Measurements from ENCODE around the gene ACKR1.

ACKR1 gene

DNA sequence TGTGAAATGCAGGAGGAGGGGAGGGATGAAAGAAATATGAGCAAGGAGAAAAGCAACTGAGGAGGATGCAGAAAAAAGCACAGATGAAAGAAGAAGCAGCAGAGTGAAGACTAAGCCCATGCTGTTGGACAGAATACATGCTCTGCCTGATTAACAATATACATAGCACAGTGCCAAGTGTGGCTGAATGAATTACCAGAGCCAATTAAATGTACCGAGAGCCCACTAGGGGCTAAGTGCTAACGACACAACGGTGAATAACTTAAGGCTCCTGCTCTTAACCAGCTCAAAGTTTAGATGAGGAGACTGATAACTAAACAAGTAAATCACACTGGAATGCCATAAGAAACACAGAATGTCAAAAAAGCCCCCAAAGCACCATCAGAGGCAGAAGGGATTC, 17.6 kb upstream of the ACKR1 start:
- DNase-seq (ENCODE audit: insufficient read length, low spot score) (no peak), FAIRE-seq (no peak)

DNA sequence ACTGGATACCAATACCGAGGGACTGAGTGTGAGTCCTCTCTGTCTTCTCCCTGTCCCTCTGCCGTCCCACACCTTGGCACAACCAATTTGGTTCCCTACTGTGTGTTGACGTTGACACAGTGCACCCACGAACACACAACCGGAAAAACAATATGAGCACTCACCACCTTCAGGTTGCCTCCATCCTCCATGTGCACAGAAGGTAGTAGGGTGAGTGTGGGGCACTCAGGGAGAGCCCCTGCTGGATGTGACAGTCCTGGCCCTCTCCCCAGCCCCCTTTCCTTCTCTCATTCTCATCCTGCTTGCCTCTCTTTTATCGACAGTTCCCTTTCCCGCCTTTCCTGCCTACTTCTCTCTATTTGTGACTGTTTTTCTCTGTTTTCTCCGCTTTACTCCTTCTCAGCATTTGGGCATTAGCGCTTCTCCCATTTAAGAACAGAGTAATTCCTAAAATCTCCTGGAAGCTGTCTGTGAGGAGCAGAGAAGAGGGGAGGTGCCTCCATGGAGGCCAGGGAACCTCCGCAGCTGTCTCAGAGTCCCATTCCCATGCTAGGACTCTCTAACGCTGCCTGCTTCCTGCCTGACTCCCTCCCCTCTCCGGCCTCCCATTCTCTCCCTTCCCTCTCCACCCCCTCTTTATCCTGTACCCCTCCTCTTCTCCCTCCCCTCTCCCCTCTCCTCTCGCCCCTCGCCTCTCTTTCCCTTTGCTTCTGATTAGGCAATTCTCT, 16.9 kb upstream of the ACKR1 start:
- FAIRE-seq (no peak), DNase-seq (ENCODE audit: insufficient read length, low spot score) (no peak)

DNA sequence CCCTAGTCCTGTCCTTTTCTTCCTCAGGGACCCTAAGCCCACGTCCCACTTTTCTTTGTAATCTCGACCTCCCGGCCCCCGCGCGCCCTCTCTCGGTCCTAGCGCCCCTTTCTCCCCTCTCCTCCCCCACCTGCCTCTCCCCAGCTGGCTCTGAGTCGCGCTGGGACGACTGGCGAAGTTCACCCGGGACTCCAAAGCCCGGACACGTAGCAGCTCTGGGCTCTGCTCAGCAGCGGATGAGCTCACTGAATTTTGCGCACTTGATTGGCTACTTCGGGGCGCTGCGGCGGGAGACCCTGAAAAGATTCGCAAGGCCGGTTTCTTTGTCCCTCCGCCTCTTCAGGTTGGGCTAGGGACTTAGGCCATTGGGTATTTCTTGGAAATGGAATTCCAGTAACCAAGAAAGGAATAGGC, 16.3 kb upstream of the ACKR1 start:
- FAIRE-seq: no peak
- peak; percentile 51 for DNase-seq (ENCODE audit: insufficient read length, low spot score)

DNA sequence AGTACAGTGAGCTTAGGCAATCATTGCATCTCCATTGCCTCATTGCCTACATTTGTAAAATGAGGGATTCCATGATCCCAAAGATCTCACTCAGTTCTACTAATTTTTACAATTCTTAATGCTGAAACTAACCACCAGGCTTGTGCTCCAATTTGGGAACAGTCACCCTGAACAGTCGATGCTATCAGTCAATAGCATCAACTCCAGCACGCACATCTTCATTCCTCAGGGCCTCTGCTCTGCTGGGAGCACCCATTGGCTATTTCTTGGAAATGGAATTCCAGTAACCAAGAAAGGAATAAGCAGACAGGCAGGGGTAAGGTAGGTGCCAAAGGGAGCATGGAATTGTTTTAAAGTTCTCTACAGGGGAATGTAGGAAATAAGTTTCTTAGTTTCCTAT, 14.2 kb upstream of the ACKR1 start:
- DNase-seq (ENCODE audit: insufficient read length, low spot score) (no peak), FAIRE-seq (no peak)

DNA sequence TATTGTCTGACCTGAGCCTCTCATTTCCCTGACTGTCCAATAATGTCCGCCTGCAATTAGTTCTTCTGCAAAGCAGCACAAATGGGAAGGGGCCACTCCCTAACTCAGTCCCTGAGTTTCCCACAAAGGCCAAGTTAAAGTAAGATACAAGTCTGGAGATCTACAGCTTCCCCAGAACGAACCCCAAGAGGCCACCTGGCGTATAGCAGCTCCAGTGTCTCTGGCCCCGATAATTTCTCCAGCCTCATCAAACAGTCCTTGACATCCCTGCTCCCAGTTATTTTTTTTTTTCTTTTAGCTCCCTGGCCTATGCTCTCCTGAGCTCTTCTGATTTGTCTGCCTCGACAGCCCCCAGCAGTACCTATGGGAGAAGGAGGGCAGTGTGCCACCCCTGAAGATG, 8.1 kb upstream of the ACKR1 start:
- FAIRE-seq (no peak), DNase-seq (ENCODE audit: insufficient read length, low spot score) (no peak)

DNA sequence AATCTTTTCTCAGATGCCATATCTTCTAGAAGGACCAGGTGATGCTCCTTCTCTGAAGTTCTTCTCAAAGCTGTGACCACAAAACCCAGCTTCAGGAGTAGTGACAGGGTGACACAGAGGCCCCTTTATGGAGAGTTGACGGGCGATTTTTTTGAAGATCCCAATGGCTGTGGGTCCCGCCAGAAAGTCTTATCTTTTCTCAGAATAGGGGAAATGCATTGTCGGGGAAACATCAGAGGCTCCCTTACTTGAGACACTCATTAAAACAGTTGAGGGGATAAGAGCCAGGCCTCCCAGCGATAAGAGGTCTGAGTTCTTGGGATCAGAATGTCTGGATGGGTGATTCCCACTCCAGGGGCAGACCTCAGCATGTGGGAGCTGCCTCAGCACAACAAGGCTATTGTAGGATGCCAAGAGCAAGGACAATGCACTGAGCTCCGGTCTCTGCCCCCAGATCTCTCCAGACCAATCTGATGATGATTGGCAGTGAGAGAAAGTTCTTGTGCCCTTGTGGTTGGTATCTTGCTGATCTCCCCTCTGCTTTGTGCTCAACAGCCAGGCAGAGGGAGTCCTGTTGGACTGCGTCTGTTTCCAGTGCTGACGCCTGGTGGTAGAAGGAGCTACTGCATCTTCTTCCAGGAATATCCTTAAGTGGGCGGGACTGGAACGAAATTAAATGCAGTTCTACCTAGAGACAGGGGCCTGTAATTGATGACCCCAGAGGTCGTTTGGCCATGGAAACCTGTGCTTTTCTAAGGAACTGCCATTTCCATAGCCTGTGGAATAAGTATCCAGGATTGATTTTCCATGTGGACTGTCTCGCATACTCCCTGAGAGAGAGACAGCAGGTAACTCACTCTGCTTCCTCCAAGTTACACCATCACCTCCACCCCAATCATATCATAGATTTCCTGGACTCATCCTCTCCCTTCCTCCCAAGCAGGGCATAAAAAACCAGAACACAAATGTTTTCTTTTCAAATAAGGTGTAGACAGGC, 6.8 kb upstream of the ACKR1 start:
- DNase-seq (ENCODE audit: insufficient read length, low spot score) (peak; percentile 48), FAIRE-seq (peak; percentile 31)

DNA sequence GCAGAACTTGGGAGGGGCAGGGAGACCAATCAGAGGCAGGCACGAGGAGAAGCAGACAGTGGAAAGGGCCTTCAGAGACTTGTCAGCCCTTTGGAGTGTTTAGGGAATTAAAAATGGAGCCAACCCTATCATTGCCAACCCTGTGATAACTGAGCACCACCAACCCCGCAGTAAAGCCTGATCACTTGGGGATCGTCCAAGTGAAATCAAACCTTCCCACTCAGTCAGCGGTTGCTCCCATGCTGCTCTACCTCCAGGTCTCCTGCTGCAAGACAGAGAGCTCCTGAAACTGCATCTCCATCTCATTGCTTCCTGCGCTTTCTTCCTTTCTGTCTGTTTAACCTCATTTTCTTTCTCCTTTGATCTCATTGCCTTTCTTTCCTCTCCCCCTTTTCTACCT, 4.8 kb upstream of the ACKR1 start:
- DNase-seq (ENCODE audit: insufficient read length, low spot score) (no peak), FAIRE-seq (no peak)

DNA sequence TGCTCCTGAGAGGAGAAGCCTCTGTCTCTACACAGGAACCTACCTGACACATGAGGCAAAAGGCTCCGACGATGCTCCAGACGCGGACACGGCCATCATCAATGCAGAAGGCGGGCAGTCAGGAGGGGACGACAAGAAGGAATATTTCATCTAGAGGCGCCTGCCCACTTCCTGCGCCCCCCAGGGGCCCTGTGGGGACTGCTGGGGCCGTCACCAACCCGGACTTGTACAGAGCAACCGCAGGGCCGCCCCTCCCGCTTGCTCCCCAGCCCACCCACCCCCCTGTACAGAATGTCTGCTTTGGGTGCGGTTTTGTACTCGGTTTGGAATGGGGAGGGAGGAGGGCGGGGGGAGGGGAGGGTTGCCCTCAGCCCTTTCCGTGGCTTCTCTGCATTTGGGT, 3.9 kb upstream of the ACKR1 start:
- DNase-seq (ENCODE audit: insufficient read length, low spot score) (no peak), FAIRE-seq (no peak)

DNA sequence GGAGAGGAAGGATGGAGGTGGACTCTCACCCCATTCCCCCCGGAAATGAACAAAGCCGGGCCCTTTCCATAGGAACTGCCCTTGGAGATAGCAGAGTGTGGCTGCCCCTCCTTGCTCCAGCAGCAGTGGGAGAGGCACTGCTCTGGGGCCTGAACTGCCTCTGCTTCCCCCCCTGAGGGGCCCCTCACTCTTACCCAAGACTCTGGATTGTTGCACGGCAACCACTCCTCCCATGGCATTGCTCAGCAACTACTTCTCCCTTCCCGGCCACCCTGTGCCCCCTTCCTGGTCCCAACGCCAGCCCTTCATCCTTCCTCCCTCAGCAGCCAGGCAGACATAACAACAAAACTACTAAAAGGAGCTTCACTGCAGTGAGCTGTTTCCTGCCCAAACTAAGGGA, 3.0 kb upstream of the ACKR1 start:
- DNase-seq (ENCODE audit: insufficient read length, low spot score) (no peak), FAIRE-seq (no peak)

DNA sequence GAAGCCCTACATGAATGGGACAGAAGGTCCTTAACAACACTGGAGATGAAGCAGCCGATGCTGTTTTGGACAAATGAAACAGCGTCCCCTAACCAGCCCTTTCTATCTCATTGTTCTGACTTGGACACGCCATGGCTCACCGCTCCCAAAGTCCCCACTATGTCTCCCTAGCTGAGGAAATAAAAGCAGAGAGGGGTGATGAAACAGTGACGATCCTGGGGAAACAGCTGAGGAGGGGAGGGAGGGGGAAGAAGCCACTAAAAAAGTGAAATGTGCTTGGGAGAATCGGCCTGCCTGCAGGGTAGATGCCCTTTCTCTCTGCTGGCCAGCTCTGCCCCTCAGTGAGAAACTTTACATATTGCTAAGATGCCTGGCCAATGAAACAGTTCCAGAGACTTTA, 1.1 kb upstream of the ACKR1 start:
- FAIRE-seq: no peak
- no peak for DNase-seq (ENCODE audit: insufficient read length, low spot score)

DNA sequence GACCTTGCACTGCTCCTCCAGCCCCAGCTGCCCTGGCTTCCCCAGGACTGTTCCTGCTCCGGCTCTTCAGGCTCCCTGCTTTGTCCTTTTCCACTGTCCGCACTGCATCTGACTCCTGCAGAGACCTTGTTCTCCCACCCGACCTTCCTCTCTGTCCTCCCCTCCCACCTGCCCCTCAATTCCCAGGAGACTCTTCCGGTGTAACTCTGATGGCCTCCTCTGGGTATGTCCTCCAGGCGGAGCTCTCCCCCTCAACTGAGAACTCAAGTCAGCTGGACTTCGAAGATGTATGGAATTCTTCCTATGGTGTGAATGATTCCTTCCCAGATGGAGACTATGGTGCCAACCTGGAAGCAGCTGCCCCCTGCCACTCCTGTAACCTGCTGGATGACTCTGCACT, 550 bp downstream of the ACKR1 start:
- no peak for FAIRE-seq
- no peak for DNase-seq (ENCODE audit: insufficient read length, low spot score)

DNA sequence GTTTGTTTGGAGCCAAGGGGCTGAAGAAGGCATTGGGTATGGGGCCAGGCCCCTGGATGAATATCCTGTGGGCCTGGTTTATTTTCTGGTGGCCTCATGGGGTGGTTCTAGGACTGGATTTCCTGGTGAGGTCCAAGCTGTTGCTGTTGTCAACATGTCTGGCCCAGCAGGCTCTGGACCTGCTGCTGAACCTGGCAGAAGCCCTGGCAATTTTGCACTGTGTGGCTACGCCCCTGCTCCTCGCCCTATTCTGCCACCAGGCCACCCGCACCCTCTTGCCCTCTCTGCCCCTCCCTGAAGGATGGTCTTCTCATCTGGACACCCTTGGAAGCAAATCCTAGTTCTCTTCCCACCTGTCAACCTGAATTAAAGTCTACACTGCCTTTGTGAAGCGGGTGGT, 1.4 kb downstream of the ACKR1 start:
- FAIRE-seq (no peak), DNase-seq (ENCODE audit: insufficient read length, low spot score) (no peak)

DNA sequence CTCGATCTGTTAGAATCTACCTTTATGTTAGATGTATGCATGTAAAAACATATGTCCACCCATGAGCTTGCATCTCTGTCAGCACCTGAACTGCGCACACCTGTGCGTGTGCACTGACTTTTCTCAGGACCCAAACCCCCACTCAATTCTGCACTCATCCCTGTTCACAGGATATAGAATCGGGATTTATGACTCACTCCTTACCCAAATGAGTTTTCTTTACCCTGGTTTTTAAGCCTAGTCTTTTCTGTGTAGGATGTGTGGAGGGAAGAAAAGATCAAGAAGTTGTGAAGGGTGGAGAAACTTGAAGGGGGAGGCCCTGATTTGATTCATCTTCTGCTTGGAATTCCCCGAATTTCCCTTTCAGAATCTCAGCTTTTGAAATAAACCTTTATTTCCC, 2.4 kb downstream of the ACKR1 start:
- FAIRE-seq (no peak), DNase-seq (ENCODE audit: insufficient read length, low spot score) (no peak)

DNA sequence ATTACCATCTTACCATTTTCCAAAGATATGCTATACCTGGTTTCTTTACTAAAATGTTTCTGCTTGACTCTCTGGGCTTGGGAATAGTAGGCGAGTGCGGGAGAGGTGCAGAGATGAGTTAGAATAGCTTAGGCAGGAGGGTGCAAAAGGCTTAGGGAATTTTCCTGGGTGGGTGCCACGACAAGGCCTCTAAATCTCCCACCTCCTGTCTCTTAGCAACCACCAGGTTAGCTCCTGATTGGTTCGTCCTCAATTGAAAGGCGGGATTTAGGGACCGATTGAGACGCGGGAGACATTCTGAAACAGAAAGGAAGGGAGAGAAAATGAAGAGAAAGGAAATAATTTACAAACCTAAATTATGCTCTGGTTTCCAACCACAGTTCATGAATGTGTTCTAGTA, 3.1 kb downstream of the ACKR1 start:
- FAIRE-seq (no peak), DNase-seq (ENCODE audit: insufficient read length, low spot score) (no peak)

DNA sequence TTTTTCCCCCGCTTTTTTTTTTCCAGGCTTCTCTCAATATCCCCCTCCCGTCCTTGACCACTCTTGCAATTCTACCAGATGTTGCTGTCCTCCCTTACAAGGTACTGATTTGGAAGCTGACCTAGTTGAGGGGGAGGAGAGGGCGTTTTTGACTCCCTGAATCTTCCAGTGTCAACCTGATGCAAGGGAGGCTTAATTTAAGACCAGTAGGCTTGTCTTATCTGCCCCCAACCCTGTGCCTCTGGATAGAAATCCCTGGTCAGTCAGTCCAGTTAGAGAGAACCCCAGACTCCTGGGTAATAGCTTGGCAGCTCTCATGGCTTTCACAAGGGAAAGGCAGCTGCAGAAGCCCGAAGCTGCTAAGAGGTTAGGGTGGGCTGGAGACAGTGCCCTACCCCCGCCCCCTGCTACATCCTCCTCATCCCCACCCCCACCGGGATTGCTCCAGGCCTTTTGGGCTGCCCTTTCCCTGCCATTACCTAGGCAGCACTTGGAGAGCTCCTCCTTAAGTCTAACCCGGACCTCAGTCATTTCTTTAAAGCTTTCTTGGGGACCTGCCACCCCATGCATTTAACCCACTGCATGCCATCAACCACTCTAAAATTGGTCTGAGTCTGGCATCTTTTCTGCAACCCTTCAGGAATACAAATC, 3.6 kb downstream of the ACKR1 start:
- DNase-seq (ENCODE audit: insufficient read length, low spot score) (no peak), FAIRE-seq (no peak)

DNA sequence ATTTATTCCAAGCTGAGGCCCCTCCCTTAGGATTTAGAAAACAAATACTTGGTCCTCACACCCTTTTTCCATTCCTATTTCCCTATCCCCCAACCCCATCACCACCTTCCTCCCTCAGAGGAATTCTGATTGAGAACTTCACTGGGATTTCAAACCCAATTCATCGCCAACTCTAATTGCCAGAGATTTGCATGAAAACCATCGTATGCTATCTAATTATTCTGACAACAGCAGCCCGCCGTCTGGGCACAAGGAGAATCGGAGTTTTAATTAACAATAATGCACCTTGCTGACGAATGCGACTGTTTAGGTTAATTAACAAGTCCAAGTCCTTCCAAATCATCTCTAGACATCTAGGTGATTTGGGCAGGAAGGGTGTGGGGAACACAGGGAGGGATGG, 4.4 kb downstream of the ACKR1 start:
- no peak for DNase-seq (ENCODE audit: insufficient read length, low spot score)

DNA sequence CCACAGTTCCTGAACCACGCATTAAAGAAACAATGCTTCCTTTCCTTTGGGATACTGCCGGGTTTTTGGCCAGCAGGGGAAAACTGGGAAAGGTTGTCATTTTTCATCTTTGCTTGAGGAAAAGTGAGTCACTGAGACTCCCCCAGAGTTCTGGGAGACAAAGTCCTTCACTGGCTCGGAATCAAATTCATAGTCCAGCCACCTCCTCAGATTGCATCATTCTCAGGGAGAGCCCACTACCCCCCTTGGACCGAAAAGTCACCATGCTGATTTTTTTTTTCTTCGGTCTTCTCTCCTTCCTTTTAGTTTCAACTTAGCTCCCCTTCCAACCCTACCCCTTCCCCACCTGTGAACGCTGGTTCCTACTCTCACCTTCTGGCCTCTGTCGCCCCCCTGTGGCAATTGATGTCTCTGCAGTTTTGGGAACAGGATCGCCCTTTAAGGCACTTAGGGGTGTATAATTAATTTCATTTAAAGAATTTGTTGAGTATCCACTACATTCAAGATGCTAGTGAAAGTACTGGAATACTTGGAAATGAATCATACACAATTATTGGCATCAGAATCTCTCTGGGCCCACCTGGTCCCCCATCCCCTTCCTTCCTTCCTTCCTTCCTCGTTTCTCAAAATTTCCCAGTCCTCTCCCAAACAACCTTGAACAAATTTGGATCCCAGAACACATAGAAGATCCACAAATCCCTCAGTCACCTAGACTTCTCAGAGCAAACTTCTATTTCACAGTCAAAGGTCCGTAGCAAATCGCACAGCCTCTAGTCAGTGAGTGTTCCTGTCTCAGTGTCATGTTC, 6.9 kb downstream of the ACKR1 start:
- no peak for FAIRE-seq
- DNase-seq (ENCODE audit: insufficient read length, low spot score): peak; percentile 24

More for the DNA sequence above, 4.4 kb downstream of the ACKR1 start:
- FAIRE-seq: no peak

DNA sequence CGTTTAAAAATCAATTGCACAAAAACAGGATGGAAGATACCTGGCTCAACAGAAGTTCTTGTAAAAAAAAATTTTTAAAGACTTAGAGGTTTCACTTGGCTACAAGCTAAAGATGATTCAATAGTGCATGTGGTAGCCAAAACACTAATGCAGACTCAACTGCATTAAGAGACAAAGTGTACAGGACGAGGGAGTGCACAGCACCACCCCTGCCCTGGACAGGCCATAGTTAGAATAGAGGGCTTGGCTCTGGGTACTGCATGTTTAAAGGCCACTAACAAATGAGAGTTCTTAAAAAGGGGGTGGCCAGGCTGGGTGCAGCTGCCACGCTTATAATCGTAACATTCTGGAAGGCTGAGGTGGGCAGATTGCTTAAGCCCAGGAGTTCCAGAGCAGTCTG, 7.9 kb downstream of the ACKR1 start:
- FAIRE-seq: no peak
- DNase-seq (ENCODE audit: insufficient read length, low spot score): no peak

DNA sequence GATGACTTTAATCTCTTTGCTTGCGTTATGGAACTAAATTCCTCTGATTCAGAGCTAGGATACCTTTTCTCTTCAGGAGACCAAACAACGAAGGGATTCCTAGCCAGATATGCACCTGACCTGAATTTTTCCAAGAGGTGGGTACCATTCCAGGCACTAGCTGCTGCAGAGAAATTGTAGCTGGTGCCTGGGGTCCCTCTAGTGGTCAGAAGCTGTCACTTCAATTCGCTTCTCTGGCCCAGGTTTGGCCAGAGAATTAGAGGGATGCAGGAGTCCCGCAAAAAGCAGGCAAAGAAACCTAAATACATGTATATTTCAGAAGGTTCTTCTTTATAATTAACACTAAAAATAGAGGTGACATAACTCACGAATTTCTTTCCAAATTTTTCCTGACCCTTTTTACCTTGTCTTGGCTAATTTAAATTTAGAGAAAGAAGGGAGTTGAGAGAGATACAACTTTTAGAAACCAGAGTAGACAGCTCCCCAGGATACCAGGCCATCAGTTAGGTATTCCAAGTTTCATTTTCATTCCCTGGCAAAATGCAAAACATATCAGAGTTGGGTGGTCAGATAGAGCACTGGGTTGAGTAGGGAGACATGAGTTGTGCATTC, 9.6 kb downstream of the ACKR1 start:
- FAIRE-seq: no peak
- peak; percentile 41 for DNase-seq (ENCODE audit: insufficient read length, low spot score)
